GM19240 (cell line): Measurements from ENCODE around the gene ZNF709.
A peak's percentile ranks its signal among the peaks of the same experiment; 100 is the strongest.
"Not testable (repeated sequence)": the region's sequence is repeated elsewhere in the genome, so short reads cannot be mapped to it uniquely, and the experiment has no call there.

Experiments used
- DNase-seq: peaks from one replicate; pipeline ENCODE4 v3.0.0; 2011; ENCODE audit warnings: low spot score; ENCODE audit not compliant: insufficient read length

ZNF709 gene

GRCh38 chr19:12453495-12453894 is 31.1 kb downstream of the ZNF709 start:
- DNase-seq: no peak

DNA sequence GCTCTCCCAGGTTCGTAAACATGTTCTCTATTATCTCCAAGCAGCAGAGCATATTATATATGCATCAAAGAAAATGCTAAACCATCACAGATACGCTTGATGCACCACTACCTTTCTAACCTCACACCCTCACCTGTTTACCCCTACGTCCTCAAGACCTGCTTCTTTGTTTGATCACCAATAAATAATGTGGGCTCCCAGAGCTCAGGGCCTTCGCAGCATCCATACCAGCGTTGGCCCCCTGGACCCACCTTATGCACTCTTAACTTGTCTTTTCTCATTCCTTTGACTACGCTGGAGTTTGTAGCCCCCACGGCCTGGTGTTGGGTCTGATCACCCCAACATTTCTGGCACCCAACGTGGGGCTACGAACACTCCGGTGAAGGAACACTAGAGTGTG is 33.8 kb downstream of the ZNF709 start:
- DNase-seq: no peak

DNA sequence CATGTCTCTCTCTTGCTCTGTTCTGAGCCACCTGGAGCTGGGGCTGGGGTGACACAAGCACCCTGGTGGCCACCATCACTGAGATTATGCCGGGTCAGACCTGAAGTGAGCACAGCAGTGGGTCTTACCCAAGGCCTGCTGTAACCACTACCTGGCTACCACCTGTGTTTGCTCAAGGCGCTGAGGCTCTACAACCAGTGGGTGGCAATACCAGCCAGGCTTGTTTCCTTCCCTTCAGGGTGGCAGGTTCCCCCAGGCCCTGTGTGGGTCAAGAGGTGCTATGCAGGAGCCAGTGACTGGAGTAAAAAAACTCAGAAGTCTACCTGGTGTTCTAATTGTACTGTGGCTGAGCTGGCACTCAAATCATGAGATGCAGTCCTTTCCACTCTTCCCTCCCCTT is 35.8 kb downstream of the ZNF709 start:
- DNase-seq: no peak

GRCh38 chr19:12440541-12441316 is 43.9 kb downstream of the ZNF709 start, which contains the start of gene ZNF443:
Gene ZNF443 (minus strand): TSS chr19:12441021. CDS start chr19:12440914, 107 bp downstream.
- peak; percentile 73 for DNase-seq

DNA sequence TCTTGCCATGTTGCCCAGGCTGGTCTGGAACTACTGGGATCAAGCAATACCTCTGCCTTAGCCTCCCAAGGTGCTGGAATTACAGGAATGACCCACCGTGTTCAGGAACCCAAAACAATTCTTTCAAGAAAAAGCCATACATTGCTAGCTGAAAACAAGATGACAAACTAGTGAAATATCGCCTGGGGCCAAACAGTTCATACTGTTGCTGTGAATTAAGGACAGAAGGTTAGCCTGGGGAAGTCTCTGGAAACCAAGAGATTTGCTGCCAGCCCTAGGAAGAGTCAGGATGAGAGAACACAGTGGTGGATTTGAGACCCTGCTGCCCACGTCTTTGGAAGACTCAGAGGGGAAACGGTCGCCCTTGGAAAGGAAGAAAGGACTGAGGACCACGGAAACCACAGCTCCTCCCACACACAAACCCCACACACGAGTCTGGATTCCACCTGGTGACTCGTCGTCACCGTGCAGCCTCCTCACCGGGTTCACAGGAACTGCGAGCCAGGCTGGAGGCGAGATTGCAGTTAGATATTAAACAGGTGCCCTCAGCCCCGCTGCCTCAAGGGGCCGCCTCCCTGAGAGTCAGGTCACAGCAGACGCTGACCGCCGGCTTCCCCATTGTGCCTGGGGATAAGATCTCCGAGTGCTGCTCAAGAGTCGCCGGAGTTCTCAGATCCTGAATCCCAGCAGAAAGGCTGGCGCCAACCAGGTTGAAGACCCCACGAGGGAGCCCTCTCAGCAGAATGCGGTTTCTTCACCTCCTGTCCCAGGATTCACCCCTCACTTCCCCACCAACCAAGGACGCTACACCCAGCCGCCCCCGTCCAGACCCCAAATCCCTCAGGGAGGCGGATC is 44.7 kb downstream of the ZNF709 start:
- not testable (repeated sequence) for DNase-seq

DNA sequence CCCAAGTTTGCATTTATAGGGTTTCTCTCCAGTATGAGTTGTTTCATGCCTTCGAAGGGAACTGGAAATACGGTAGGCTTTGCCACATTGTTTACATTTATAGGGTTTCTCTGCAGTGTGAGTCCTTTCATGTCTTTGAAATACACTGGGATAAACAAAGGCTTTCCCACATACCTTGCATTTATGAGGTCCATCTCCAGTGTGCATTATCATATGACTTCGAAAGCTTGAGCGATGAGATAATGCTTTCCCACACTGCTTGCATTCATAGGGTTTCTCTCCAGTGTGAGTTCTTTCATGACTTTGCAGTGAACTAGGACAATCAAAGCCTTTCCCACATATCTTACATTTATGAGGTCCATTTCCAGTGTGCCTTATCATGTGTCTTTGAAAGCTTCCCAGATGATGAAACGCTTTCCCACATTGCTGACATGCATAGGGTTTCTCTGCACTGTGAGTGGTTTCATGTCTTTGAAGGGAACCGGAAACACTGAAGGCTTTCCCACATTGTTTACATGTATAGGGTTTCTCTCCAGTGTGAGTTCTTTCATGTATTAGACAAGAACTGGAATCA is 53.8 kb downstream of the ZNF709 start:
- not testable (repeated sequence) for DNase-seq

DNA sequence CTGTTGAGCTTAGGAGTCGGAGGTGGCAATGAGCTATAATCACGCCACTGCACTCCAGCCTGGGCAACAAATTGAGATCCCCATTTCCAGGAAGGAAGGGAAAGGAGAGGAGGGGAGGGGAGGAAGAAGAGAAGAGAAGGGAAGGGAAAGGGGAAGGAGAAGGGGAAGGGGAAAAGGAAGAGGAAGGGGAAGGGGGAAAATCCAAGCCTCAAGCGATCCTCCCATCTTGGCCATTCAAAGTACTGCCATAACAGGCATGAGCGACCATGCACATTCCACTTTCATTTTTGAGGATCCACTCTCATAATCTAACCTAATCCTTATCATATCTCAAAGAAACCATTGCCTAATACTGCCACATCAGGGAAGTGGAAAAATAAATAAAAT is 58.7 kb downstream of the ZNF709 start:
- no peak for DNase-seq

- DNase-seq: no peak
Measured at GRCh38 chr19:12425236-12425887, 59.3 kb downstream of the ZNF709 start.

GRCh38 chr19:12417273-12417672 is 67.3 kb downstream of the ZNF709 start:
- DNase-seq: not testable (repeated sequence)

- no peak for DNase-seq
Measured at GRCh38 chr19:12411893-12412292, 72.7 kb downstream of the ZNF709 start.
